Measurements from ENCODE around the gene EFR3B.

Gene EFR3B

GRCh38 chr2:25197336-25198208 lies 155.7 kb downstream of the EFR3B start:
- DNase-seq: no peak

GRCh38 chr2:25198209-25198525 lies 156.3 kb downstream of the EFR3B start:
- DNase-seq: no peak

GRCh38 chr2:25198576-25198975 lies 156.7 kb downstream of the EFR3B start:
- DNase-seq: no peak

- no peak for DNase-seq
Measured at GRCh38 chr2:25201265-25201664, 159.4 kb downstream of the EFR3B start.

- DNase-seq: no peak
Measured at GRCh38 chr2:25201794-25202193, 159.9 kb downstream of the EFR3B start.

- DNase-seq: no peak
Measured at GRCh38 chr2:25202275-25202674, 160.4 kb downstream of the EFR3B start.

- DNase-seq: peak; percentile 19
Measured at GRCh38 chr2:25204190-25204838, 162.4 kb downstream of the EFR3B start.

- no peak for DNase-seq
Measured at GRCh38 chr2:25207078-25207545, 165.2 kb downstream of the EFR3B start.
